C4-2B (cell line): ENCODE data around the gene ATRAID.

Source experiments
- H3K27ac ChIP-seq: fragments of 450-650 bp; 2 replicates; pipeline ENCODE4 v1.5.1; 2017
- ZFX ChIP-seq: fragments of 450-650 bp; IDR thresholded peaks from 2 replicates; pipeline ENCODE4 v1.6.1; 2017
- TF ChIP-seq, protein P1 (sequence below): fragments of 450-650 bp; conservative IDR thresholded peaks from 2 replicates; pipeline ENCODE4 v1.5.1; 2017; ENCODE audit warnings: mild to moderate bottlenecking

The ATRAID gene, protein sequence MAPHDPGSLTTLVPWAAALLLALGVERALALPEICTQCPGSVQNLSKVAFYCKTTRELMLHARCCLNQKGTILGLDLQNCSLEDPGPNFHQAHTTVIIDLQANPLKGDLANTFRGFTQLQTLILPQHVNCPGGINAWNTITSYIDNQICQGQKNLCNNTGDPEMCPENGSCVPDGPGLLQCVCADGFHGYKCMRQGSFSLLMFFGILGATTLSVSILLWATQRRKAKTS

DNA sequence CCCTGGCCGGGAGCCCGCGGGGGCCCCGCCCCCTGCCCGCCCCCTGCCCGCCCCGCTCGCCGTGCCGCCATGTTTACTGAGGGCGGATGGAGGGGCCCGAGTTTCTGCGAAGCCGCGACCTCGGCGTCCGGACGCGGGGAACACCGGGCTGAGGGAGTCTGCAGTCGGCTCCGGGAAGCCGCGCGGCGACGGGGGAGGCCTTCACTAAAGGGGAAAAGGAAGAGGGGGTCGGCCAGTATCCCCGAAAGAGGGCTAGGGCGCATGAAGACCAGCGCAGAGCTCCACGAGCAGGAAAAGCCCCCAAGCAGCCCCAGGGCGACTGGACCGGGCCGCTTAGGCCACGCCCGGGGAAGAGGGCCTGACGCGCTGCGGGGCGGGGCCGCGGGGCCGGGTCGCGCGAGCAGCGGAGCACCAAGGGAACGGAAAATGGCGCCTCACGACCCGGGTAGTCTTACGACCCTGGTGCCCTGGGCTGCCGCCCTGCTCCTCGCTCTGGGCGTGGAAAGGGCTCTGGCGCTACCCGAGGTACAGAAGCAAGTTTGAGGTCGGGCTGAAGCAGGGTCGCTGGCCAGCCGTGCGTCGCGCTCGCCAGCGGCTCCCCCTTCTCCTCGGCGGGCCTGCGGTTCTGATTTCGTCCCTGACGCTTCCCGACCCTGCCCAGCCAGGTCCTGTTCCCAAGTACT lies at the start of gene ATRAID, which contains the start of gene SLC5A6:
ATRAID (plus strand) TSS at position 99 of the 683 bp plus-strand sequence; CDS start at position 427, 328 bp downstream.
SLC5A6 (minus strand) TSS at position 326 of the 683 bp plus-strand sequence. CDS start 4,618 bp downstream, outside the sequence.
- TF ChIP-seq ZFX = peak; percentile 91
- TF ChIP-seq, protein P1, sequence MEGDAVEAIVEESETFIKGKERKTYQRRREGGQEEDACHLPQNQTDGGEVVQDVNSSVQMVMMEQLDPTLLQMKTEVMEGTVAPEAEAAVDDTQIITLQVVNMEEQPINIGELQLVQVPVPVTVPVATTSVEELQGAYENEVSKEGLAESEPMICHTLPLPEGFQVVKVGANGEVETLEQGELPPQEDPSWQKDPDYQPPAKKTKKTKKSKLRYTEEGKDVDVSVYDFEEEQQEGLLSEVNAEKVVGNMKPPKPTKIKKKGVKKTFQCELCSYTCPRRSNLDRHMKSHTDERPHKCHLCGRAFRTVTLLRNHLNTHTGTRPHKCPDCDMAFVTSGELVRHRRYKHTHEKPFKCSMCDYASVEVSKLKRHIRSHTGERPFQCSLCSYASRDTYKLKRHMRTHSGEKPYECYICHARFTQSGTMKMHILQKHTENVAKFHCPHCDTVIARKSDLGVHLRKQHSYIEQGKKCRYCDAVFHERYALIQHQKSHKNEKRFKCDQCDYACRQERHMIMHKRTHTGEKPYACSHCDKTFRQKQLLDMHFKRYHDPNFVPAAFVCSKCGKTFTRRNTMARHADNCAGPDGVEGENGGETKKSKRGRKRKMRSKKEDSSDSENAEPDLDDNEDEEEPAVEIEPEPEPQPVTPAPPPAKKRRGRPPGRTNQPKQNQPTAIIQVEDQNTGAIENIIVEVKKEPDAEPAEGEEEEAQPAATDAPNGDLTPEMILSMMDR = no peak
- peak within 1 kb of the TSS; percentile 95 for H3K27ac ChIP-seq

DNA sequence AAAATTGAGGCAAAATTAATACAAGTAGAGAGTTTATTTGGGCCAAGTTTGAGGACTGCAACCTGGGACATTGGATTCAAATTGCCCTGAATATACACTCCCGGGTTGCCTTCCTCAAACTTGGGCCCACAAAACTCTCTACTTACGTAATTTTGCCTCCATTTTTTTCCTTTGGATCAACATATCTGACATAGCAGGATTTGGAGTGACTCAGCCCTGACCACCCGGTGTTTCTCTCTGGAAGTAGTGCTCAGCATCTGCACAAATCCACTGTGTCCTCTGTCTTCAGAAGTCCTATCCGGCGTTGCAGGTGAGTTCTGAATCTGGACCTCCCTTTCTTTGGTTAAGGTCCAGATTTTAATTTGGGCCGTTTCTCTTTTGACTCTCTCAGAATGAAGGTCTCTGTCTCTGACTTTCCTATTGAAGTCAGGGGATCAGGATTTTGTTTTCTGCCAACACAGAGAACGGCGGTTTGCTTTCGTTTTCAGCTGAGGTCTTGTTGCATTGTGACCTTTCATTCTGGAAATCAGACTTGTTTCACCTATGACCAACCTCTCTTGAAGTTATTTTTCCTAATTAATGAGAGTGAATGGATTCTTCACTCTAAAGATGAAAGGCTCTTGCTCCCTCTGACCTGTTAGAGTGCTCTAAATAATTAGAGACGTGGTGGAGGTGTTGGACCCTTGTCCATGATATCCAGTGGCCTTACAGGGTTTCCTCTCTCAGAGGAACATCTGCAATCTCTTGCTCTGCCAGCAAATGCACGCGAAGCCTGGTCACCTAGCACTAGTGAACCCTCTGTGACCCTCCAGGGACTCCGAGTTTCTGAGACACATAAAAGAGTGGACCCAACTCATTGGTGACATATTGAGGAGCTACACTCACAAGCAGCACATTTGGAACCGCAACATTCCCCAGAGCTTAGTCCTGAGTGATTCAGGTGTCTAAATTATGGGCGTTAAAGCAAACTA lies 49.4 kb upstream of the ATRAID start:
- no peak for TF ChIP-seq ZFX
- TF ChIP-seq, protein P1 = no peak
- no peak overlapping the region for H3K27ac ChIP-seq

DNA sequence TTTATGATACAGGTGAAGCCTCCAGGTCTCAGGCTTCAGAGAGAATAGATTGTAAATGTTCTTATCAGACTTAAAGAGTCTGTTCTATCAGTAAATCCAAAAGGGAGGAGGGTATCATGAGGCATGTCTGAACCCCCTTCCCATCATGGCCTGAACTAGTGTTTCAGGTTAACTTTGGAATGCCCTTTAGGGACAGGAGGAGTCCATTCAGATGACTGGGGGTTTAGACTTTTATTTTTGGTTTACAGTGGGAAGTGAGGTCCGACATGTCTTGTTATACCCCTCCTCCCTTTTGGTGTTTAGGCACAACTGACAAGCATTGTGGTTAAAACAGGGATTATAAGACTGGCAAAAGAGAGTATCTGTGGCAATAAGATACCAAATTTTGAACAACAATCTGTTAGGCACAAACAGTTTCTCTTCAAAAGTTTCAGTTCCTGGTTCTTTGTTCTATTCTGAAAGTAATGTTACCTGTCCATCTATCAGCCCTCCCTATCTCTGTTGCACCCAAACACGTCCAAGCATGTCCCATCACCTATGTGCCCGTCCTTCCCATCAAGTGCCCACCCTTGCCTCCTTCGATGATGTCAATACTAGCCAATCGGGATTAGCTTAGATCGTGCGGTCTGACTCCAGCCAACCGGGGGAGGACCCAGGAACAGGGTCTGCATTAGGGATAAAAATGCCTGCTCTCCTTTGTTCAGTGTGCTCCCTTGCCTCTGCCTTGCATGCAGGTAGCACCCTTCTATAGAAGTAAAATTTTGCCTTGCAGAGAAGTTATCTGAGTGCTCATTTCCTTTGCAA lies 46.7 kb upstream of the ATRAID start:
- TF ChIP-seq, protein P1 = no peak
- TF ChIP-seq ZFX = no peak
- H3K27ac ChIP-seq = no peak overlapping the region

DNA sequence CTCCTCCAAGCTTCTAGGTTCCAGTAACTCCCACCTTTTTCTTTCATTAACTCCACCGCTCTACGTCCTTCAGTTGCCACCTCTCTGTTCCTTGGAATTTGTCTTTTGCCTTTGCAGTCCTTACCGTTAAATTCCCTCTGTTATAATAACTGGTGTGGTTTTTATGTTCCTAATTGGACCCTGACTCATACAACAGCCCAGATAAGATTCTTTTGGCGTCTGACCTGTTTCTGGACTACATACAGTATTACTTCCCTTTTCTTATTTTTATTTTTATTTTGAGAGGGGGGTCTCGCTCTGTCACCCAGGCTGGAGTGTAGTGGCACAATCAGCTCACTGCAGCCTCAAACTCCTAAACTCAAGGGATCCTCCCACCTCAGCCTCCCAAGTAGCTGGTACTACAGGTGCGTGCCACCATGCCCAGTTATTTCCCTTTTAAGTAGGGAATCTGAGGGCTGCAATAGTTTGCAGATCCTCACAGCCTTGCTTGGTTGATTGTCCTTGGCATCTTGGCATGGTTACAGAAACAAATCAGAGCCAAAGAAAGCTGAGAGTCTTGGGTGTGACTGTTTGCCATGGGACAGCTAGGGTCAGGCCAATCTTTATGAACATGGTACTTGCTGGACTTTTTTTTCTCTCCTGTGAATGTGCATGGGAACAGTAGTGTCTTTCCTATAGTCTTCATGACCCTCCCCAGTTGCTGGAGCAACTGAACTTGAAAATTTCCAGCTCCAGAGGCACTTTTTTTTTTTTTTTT lies 41.1 kb upstream of the ATRAID start:
- no peak for TF ChIP-seq ZFX
- TF ChIP-seq, protein P1 = no peak

DNA sequence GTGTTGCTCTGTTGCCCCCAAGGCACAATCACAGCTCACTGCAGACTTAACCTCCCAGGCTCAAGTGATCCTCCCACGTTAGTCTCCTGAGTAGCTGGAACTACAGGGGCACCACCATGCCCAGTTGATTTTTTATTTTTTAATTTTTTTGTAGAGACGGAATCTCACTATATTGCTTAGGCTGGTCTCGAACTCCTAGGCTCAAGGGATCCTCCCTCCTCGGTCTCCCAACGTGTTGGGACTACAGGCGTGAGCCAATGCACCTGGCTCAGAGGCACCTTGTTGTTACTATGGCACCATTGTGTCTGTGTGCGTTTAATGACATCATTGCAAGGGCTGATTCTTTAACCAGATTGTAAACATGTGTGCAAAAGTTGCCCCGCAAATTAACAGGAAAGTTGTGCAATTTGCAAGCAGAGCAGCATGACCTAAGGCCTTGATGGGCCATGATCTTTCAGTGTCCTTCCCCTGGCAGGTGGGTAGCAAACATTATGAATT lies 40.4 kb upstream of the ATRAID start:
- TF ChIP-seq, protein P1 = no peak
- no peak for TF ChIP-seq ZFX
- no peak overlapping the region for H3K27ac ChIP-seq

More for the DNA sequence above, 41.1 kb upstream of the ATRAID start:
- no peak overlapping the region for H3K27ac ChIP-seq

DNA sequence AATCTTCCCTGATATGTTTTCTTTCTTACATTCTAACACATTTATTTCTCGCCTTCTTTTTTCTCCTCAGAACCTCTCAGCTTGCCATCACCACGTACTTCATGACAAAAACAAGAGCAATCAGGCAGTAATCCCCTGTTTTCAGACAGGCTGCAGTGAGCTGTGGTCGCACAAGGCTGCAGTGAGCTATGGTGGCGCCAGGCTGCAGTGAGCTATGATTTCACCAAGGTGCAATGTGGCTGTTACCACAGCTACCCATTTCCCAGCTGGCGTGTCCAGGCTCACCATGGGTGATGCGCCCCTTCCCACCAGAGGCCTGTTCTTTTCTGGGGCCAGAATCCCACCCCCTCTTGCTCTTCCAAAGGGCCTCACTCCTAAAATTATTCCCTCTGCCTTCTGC lies 37.2 kb upstream of the ATRAID start:
- no peak for TF ChIP-seq ZFX
- TF ChIP-seq, protein P1 = no peak
- no peak overlapping the region for H3K27ac ChIP-seq
